ENCODE data around the gene GPR31.

GPR31 gene

DNA sequence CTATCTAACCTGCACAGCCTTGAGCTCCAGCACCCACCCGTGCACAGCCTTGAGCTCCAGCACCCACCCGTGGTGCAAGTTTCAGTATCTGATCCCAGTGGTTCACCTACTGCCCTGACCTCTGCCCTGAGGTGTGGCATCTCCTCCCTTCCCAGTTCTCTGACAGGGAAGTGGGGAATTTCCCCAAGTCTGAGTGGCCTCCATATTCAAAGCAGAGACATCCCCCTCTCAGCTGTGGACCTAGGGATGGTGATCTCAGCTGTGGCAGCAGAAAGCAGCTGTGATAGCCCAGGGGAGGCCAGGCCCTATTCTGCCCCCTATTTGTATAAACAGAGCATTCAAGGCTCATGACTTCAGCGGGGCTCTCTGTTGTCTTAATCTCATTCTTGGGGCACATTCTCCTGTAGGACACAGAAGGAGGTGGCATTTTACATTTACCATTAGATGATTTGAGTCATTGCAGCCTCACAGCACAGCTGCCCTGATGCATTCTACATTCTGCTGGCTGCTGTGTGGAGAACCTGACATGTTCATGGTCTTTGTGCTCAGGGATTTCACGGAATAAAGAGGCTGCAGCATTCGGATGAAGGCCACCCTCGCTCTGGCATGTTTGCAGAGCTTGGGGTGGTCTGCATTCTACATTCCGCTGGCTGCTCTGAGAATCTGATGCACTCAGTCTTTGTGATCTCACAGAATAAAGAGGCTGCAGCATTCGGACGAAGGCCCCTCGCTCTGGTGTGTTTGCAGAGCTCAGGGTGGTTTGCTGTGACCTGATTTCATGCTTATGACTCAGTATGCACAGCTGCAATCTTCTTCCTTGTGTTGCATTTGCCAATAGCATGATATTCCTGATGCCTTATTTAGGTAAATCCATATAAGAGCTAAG lies 16.9 kb downstream of the GPR31 start:
- DNase-seq (ENCODE audit: low read depth in 2 of 3, low spot score in 2 of 3): no peak

DNA sequence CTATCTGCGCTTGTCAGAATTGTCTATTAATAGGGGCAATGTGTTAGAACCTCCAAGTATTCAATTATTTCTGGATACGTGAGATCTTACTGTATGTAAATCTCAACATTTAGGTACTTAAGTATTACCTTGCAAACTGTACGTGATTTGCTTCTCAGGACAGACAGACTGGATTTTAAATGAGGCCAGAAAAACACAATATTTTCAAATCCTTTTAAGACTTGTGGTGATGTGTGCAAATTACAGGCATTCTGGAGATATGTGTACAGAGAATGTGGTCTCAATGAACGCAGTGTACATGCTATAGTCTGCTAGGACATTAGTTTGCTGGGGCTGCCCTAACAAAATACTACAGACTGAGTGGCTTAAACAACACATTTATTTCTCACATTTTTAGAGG lies 18.0 kb downstream of the GPR31 start:
- DNase-seq (ENCODE audit: low read depth in 2 of 3, low spot score in 2 of 3): no peak

DNA sequence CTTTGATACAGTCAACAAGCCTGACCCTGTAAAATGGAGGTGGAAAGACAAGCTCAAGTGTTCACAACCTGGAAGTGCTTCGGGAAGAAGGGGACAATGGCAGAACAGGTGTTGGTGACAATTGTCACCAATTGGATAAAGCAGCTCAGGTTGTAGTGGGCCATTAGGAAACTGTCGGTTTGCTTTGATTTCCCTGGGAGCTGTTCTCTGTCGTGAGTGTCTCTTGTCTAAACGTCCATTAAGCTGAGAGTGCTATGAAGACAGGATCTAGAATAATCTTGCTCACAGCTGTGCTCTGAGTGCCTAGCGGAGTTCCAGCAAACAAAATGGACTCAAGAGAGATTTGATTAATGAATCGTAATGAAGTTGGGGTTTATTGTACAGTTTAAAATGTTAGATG lies 19.9 kb downstream of the GPR31 start:
- no peak for DNase-seq (ENCODE audit: low read depth in 2 of 3, low spot score in 2 of 3)

DNA sequence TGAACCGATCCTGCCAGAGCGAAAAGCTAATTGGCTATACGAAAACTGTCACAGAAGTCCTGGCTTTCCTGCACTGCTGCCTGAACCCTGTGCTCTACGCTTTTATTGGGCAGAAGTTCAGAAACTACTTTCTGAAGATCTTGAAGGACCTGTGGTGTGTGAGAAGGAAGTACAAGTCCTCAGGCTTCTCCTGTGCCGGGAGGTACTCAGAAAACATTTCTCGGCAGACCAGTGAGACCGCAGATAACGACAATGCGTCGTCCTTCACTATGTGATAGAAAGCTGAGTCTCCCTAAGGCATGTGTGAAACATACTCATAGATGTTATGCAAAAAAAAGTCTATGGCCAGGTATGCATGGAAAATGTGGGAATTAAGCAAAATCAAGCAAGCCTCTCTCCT lies 20.7 kb downstream of the GPR31 start:
- no peak for DNase-seq (ENCODE audit: low read depth in 2 of 3, low spot score in 2 of 3)

DNA sequence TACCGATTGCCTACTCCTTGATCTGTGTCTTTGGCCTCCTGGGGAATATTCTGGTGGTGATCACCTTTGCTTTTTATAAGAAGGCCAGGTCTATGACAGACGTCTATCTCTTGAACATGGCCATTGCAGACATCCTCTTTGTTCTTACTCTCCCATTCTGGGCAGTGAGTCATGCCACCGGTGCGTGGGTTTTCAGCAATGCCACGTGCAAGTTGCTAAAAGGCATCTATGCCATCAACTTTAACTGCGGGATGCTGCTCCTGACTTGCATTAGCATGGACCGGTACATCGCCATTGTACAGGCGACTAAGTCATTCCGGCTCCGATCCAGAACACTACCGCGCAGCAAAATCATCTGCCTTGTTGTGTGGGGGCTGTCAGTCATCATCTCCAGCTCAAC lies 21.4 kb downstream of the GPR31 start:
- no peak for DNase-seq (ENCODE audit: low read depth in 2 of 3, low spot score in 2 of 3)

DNA sequence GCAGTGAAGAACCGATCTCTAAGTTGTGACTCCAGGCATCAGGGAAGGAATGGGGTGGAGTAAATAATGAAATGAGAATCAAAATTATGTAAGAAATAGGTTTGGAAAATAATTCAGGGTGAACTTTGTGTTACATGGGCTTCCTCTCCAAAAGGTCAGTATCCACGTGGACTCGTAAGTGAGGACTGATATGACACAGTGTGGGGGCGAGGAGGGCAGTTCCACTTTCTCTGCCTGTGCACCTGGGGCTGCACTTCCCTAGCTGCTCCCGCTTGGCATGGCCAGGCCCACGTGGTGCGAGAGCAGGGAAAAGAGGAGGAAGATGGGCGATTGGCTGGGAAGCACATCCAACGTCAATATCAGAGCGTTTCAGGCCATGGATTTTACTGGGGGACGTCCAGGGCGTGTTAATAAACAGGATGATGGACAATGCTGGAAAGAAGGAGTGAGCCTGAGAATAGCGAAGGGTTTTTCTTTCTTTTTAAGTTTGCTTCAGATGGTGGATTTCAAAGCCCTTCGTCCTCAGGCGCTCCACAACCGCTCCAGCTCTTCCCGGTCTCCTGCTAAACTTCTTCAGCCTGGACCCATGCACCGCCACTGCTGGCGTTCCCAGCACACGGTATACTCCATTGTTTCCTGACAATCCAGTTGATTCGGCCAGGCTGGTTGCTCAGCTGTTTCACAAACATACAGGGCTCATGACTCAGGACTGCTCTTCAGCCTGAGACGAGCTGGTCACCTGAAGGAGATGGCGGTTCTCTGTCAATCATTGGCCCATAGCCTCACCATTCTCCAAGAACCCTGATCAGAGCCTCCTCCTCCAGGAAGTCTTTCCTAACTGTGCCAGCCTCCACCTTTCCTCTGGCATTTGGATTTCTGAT lies 23.1 kb downstream of the GPR31 start:
- DNase-seq (ENCODE audit: low read depth in 2 of 3, low spot score in 2 of 3): no peak

DNA sequence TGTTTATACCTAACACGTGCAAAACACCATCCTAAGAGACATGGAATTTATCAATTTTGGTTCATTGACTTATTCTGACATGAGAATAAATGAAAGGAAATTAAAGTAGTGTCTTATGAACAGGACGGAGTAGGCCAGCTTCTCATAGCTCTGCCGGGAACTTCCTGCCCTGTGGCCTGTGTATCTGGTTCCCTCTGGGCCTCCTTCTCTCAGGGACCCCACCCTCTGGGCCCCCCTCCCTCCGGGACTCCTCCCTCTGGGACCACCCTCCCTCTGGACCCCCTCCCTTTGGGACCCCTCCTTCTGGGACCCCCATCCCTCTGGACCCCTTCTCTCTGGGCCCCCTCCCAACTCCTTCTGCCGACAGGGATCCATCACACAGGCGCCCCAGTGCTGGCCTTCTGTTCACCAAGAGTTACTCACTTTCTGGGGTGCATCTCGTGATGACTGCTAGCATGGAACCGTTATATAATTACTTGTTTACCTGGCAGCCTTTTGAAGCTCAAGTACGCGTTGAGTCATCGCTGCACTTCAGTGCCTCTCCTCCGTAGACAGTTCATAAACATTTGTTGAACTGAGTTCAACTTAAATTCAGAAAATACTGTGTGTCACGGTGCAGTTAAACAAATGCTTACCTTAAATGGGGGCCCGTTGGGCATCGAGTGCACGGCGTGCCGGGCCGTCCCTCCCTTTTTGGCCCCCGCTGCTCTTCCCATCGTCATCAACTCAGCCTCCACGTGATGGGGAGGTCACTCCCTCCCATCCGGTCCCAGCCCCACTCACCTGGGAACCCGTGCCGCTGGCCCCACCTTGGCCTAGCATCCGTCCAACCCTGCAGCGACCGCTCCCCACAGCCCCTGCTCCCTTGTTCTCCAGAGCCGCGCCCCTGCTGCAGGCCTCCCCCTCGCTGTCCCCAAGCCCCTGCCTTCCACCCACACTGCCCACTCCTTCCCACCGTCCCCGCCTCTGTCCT lies 26.8 kb downstream of the GPR31 start:
- no peak for DNase-seq (ENCODE audit: low read depth in 2 of 3, low spot score in 2 of 3)

DNA sequence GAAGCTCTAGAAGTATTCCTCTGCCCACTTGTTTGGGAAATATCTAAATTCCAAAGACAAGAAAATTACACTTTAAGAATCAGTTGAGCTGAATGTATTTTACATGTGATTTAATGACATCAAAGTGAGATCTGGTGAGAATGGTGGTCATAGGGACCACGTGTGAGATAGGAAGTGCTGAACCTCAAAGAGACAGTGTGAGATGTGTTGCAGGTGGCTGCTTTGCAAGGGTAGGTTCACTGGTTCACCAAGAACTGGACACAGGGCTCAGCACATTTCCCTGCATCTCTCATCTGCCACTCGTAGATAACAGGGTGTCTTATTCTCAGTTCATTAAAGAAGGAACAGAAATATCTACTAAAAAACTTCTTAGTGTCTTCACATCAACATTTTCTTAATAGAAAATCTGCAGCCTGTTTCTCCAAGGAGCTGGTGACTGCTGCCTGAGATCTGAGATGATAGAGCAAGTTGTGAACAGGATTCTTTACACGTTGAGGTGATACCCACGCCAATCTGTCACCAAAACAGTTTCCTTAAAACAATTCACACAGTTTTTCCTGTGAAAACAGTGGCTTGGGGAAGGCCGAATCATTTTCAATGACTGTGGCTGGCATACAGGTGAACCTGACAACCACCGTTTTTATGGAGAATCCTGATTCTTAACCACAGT lies 27.6 kb downstream of the GPR31 start:
- DNase-seq (ENCODE audit: low read depth in 2 of 3, low spot score in 2 of 3): no peak

DNA sequence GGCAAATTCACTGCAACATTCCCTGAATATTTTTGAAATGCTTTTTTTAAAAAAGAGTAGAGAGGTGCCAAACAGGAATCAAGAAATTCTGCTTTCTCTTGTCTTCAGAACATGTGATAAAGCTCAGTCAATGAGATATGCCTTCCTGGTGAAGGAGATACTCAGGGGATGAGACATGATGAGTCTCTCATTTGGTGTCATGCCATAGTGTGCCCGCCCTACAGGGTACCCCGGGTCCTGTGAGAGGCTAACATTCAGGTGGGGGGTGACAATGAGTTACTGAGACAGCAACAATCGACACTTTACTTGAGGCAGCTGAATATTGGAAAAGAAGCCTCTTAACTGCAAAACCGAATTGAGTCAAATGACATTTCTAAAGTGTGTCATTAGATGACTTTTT lies 28.2 kb downstream of the GPR31 start:
- DNase-seq (ENCODE audit: low read depth in 2 of 3, low spot score in 2 of 3): no peak

DNA sequence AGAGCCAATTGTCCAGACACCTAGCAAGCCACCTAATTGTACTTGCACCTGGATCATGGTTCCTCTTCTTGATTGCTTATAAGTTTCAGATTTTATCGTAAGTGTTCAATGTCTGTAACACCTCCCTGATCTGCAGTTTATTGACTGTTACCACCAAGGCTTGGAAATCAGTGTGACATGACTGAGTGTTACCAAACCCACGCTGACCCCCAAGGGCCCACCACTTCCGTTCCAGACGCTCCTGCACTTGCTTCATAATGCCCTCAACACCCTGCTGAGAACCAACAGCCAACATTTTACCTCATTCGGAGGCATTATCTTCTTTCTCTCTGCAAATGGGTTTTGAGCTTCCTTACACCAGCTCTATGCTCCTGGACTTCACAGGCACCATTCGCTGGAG lies 28.6 kb downstream of the GPR31 start:
- no peak for DNase-seq (ENCODE audit: low read depth in 2 of 3, low spot score in 2 of 3)

DNA sequence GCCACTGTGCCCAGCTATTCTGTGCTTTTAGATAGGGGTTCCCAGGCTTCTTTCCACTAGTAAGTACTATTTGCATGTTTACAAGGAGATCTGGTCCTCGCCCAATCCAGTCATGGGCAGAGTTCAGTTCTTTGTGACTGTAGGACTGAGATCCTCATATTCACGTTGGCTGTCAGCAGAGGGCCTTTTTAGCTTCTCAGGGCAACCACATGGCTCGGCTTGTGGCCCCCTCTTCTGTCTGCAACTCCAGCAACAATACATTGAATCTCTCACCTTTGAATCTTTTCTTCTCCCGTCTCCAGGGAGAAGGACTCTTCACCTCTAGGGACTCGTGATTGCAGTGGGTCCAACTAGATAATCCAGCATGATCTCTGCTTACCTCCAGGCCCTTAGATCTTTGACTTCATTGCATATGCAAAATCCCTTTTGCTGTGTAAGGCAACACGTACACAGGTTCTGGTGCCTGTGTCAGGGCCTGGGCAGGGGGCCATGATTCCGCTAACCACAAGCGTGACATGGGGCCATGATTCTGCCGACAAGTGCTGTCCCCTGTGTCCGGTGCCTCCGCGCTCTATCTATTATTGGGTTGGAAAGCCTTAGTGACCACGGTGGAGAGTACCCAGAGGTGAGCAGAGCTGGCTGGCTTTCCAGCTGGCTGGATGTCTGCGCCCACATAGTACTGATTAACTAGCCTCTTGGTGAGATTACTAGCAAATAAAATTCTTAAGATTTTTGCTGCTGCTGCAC lies 29.8 kb downstream of the GPR31 start:
- DNase-seq (ENCODE audit: low read depth in 2 of 3, low spot score in 2 of 3): no peak

DNA sequence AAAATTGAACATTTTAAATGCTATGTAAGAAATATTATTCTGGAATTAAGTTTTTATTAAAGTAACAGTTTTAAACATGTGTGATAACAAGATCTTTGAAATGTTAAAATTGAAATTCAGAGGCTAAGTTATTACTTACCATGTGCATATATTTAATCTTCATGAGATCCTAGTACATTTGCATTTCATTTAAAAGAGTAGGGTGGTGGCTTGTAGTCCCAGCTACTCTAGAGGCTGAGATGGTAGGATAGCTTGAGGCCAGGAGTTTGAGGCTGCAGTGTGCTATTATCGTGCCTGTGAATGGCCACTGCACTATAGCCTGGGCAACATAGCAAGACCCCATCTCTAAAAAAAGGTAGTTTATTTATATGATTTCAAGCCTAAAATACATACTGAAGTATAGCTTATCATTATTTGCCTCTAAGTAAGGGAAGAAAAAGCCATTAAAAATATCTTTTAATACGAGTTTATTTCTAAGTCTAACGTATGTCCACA lies 31.9 kb downstream of the GPR31 start:
- DNase-seq (ENCODE audit: low read depth in 2 of 3, low spot score in 2 of 3): no peak

DNA sequence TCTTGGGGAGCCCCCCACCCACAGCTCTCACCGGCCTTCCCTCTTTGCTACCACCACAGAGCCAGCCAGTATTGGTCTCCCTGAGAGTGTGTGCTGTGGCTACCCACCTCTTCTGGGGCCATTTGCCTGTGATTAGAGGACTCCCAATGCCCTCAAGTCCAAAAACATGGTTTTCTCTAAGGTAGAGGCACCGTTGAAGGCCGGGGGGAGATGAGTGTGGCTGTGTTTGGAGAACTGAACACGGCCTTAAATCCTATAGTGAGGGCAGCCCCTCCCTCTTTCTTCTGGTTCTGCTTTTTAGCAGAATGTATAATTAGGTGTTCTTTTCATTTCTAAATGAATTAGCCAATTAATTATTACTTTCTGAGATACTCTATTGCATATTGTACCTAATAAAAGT lies 32.4 kb downstream of the GPR31 start:
- no peak for DNase-seq (ENCODE audit: low read depth in 2 of 3, low spot score in 2 of 3)

DNA sequence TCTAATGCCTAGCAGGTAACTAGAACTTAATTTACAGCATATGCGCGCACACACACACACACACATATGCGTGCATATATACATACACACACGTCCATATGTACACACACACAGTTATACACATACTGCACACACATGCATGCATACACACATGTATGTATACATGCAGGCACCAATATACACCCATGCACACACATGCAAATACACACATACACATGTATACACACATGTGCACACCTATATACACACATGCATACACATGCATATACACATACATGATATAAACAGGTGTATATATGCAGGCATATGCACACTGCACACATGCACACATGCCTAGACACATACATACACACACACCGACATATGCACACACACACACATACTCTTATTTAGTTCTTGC lies 33.0 kb downstream of the GPR31 start:
- DNase-seq (ENCODE audit: low read depth in 2 of 3, low spot score in 2 of 3): no peak

DNA sequence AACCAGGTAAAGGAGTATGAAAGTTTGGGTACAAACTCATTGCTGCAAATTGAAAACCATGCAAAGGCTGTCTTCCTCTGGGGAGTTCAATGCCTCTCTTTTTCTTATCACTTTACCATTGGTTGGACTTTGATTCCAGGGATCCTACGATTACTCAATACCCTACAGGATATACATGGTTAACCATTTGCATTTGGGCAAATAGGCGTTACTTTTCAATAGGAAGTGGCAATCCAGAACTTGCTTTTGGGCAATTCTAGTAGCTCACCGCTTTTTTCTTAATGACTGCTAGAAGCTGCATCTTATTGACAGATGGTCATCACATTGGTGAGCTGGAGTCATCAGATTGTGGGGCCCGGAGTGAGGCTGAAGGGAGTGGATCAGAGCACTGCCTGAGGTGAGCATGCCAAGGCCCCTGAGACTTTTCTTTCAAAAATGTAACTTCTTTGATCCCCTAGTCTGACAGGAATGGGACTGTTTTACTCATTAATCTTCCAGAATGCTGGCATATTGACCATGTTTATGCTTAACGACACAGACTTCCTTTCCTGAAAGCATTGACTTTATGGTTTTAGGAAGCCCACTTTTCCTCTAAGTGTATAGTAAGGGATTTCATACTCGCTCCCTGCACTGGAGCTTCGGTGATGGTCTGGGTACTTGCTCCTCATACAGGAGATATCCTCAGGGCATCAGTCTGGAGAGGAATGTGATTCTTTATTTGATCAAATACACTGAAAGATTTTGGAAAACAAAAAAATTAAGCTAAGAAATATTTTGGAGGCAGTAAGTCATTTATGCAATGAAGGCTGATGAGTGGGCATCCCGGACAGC lies 34.7 kb downstream of the GPR31 start, which contains the start of gene CCR6:
Gene CCR6 (plus strand): TSS at position 270 of the 831 bp plus-strand sequence. CDS start 13,039 bp downstream, outside the sequence.
- DNase-seq (ENCODE audit: low read depth in 2 of 3, low spot score in 2 of 3): no peak

DNA sequence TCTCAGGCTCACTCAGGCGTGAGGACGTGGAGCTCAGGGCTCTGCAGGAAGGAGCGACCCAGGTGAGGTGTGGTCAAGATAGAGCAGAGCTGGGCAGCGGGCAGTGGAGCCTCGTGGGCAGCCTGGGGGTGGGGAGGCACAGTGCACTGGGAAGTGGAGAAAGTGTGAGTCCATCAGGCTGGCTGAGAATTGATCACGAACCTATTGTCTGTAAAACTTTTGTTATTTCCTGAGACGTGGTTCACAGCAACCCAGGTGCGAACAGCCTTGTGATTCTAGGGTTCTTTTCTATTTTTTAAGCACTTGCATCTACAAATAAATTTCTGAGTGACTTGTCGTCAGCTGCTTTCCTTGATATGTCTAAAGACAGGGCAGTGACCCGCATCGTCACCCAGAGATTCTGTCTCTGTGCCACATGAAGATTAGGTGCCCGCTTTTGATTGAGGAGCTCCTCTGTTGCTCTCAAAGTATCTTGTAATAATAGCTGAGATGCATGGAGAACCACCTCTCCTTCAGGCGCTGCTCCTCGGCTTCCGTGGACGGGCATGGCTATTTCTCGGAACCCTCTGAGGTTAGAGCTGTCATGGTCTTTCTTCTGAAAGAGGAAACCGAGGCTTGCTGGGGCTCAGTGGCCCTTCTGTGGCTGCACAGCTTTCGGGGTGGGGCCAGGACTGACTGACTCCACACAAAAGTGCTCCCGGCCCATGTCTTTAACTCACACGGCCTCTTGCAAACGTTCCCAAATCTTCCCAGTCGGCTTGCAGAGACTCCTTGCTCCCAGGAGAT lies 35.5 kb downstream of the GPR31 start:
- no peak for DNase-seq (ENCODE audit: low read depth in 2 of 3, low spot score in 2 of 3)

DNA sequence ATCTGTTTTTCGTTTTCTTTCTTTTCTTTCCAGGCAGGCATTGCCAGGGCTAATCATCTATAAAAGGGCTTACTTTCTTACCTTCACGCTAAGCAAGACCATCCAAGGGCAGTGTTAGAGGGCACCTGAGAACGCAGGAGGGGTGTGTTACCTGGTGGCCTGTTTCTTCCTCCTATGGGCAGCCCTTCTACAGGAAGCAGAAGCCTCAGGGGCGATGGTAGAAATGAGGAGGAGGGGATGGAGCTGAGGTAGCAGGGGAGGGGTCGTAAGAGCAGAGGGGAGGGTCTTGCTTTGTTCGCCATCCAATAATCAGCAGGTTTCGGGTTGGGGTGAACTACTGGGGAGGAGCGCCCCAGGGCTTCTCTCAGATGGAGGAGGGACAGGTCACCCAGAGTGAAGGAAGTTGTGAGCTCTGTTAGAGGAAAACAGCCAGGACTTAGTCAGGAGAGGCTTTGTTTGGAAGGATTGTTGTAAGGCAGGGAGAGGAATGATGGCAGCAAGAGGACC lies 36.4 kb downstream of the GPR31 start:
- no peak for DNase-seq (ENCODE audit: low read depth in 2 of 3, low spot score in 2 of 3)

DNA sequence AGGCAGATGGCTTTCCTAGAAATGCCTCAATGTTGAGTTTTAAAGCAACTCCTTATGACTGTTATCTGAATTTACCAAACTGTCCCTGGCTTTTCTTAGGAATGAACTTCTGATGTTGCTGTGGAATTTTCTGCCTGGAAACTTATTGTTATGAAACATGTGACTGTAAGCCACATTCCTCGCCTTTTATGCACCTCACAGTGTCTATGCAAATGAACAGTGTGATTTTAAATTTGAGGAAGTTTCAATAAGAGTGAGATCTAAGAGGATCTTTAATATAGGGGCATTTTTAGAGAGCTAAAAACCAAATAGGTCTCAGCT lies 37.2 kb downstream of the GPR31 start:
- DNase-seq (ENCODE audit: low read depth in 2 of 3, low spot score in 2 of 3): no peak

Measured in activated CD8-positive, alpha-beta memory T cell treated with anti-CD3 and anti-CD28 coated beads for 48 hours (primary cell).